ENCODE data around the gene PCDHGA11. TPM values are rescaled to one million over a fixed set of nuclear protein-coding genes. Genes with fewer than 3 reads are reported as not detected.
"Not testable (repeated sequence)": the region's sequence is repeated elsewhere in the genome, so short reads cannot be mapped to it uniquely, and the experiment has no call there.

Gene PCDHGA11
- polyA plus RNA-seq, 4 donors = 0.81 to 1.0 TPM; not detected in 2

GRCh38 chr5:141409598-141410306 is 11.1 kb upstream of the PCDHGA11 start:
- DNase-seq (no peak), FAIRE-seq (no peak)
- WGBS, 3 donors = 25 to 51% (median 50%) methylated on average over 63 to 64 of the region's 64 CpGs
- Histone ChIP-seq H3K4me1 (ENCODE audit: control insufficient read depth in 3 of 3, insufficient read depth in 2 of 3, low read depth in 1 of 3, low read length in 2 of 3) (no peaks in the 10 kb centered on the region), H3K36me3 (ENCODE audit: control insufficient read depth in 3 of 3, insufficient read depth in 2 of 3, low read depth in 1 of 3, low read length in 3 of 3) (no peaks in the 10 kb centered on the region), H3K9me3 (ENCODE audit: control insufficient read depth in 2 of 2, insufficient read depth in 1 of 2, low read depth in 1 of 2, low read length in 1 of 2) (peaks cover 3 to 73% of the 10 kb centered on the region in 2 donors), H3K27ac (ENCODE audit: low read depth in 1 of 3, low read length in 2 of 3) (no peak overlapping the region), H3K4me3 (ENCODE audit: low read depth in 1 of 3, low read length in 3 of 3) (no peak overlapping the region), H3K27me3 (ENCODE audit: control insufficient read depth in 3 of 3, insufficient read depth in 3 of 3, low read length in 3 of 3) (peaks cover 0 to 60% (median 33%) of the 10 kb centered on the region in 3 donors)

- WGBS, 3 donors = 45 to 61% (median 52%) methylated on average over 3 of the region's 3 CpGs
- H3K27ac ChIP-seq (ENCODE audit: low read depth in 1 of 3, low read length in 2 of 3) = no peak overlapping the region
- no peaks in the 10 kb centered on the region for H3K4me1 ChIP-seq (ENCODE audit: control insufficient read depth in 3 of 3, insufficient read depth in 2 of 3, low read depth in 1 of 3, low read length in 2 of 3)
- H3K36me3 ChIP-seq (ENCODE audit: control insufficient read depth in 3 of 3, insufficient read depth in 2 of 3, low read depth in 1 of 3, low read length in 3 of 3) = no peaks in the 10 kb centered on the region
- FAIRE-seq = no peak
- peaks cover 0 to 60% (median 27%) of the 10 kb centered on the region in 3 donors for H3K27me3 ChIP-seq (ENCODE audit: control insufficient read depth in 3 of 3, insufficient read depth in 3 of 3, low read length in 3 of 3)
- H3K9me3 ChIP-seq (ENCODE audit: control insufficient read depth in 2 of 2, insufficient read depth in 1 of 2, low read depth in 1 of 2, low read length in 1 of 2) = peaks cover 3 to 66% of the 10 kb centered on the region in 2 donors
- no peak for DNase-seq
- H3K4me3 ChIP-seq (ENCODE audit: low read depth in 1 of 3, low read length in 3 of 3) = no peak overlapping the region
Observed at GRCh38 chr5:141411575-141411974, 9.3 kb upstream of the PCDHGA11 start.

- no peak for FAIRE-seq
- DNase-seq = peak; percentile 61 to 71
Observed at GRCh38 chr5:141412854-141413539, 7.9 kb upstream of the PCDHGA11 start, which contains the start of gene PCDHGA10. Gene PCDHGA10 (plus strand): TSS chr5:141412987. CDS start chr5:141413176, 189 bp downstream.

GRCh38 chr5:141413540-141414069 is 7.2 kb upstream of the PCDHGA11 start:
- no peak for FAIRE-seq
- peaks cover 0 to 57% (median 25%) of the 10 kb centered on the region in 3 donors for H3K27me3 ChIP-seq (ENCODE audit: control insufficient read depth in 3 of 3, insufficient read depth in 3 of 3, low read length in 3 of 3)
- H3K4me1 ChIP-seq (ENCODE audit: control insufficient read depth in 3 of 3, insufficient read depth in 2 of 3, low read depth in 1 of 3, low read length in 2 of 3) = no peaks in the 10 kb centered on the region
- no peak overlapping the region for H3K27ac ChIP-seq (ENCODE audit: low read depth in 1 of 3, low read length in 2 of 3)
- peaks cover 5 to 70% of the 10 kb centered on the region in 2 donors for H3K9me3 ChIP-seq (ENCODE audit: control insufficient read depth in 2 of 2, insufficient read depth in 1 of 2, low read depth in 1 of 2, low read length in 1 of 2)
- 15 to 23% (median 17%) methylated on average over 24 to 25 of the region's 25 CpGs for WGBS, 3 donors
- peak overlapping the region in 2 of 3 donors; percentile 34 to 48 for H3K4me3 ChIP-seq (ENCODE audit: low read depth in 1 of 3, low read length in 3 of 3)
- peak; percentile 41 to 44 for DNase-seq
- H3K36me3 ChIP-seq (ENCODE audit: control insufficient read depth in 3 of 3, insufficient read depth in 2 of 3, low read depth in 1 of 3, low read length in 3 of 3) = no peaks in the 10 kb centered on the region

More at GRCh38 chr5:141412854-141413539, 7.9 kb upstream of the PCDHGA11 start, which contains the start of gene PCDHGA10:
- 11 to 16% (median 15%) methylated on average over 31 of the region's 31 CpGs for WGBS, 3 donors
- Histone ChIP-seq H3K27me3 (ENCODE audit: control insufficient read depth in 3 of 3, insufficient read depth in 3 of 3, low read length in 3 of 3) (peaks cover 0 to 58% (median 24%) of the 10 kb centered on the region in 3 donors), H3K36me3 (ENCODE audit: control insufficient read depth in 3 of 3, insufficient read depth in 2 of 3, low read depth in 1 of 3, low read length in 3 of 3) (no peaks in the 10 kb centered on the region), H3K4me1 (ENCODE audit: control insufficient read depth in 3 of 3, insufficient read depth in 2 of 3, low read depth in 1 of 3, low read length in 2 of 3) (no peaks in the 10 kb centered on the region), H3K4me3 (ENCODE audit: low read depth in 1 of 3, low read length in 3 of 3) (peak within 1 kb of the TSS; percentile 34 to 48 (median 41)), H3K9me3 (ENCODE audit: control insufficient read depth in 2 of 2, insufficient read depth in 1 of 2, low read depth in 1 of 2, low read length in 1 of 2) (peaks cover 3 to 70% of the 10 kb centered on the region in 2 donors), H3K27ac (ENCODE audit: low read depth in 1 of 3, low read length in 2 of 3) (no peak within 1 kb of the TSS)

GRCh38 chr5:141414548-141415274 is 6.1 kb upstream of the PCDHGA11 start:
- 33 to 57% (median 50%) methylated on average over 38 to 46 of the region's 46 CpGs for WGBS, 3 donors
- not testable (repeated sequence) for FAIRE-seq; H3K36me3 ChIP-seq (ENCODE audit: control insufficient read depth in 3 of 3, insufficient read depth in 2 of 3, low read depth in 1 of 3, low read length in 3 of 3); H3K4me3 ChIP-seq (ENCODE audit: low read depth in 1 of 3, low read length in 3 of 3); H3K4me1 ChIP-seq (ENCODE audit: control insufficient read depth in 3 of 3, insufficient read depth in 2 of 3, low read depth in 1 of 3, low read length in 2 of 3); DNase-seq; H3K27ac ChIP-seq (ENCODE audit: low read depth in 1 of 3, low read length in 2 of 3)
- H3K27me3 ChIP-seq (ENCODE audit: control insufficient read depth in 3 of 3, insufficient read depth in 3 of 3, low read length in 3 of 3) = peaks cover 0 to 56% (median 27%) of the 10 kb centered on the region in 3 donors
- H3K9me3 ChIP-seq (ENCODE audit: control insufficient read depth in 2 of 2, insufficient read depth in 1 of 2, low read depth in 1 of 2, low read length in 1 of 2) = peaks cover 10 to 70% of the 10 kb centered on the region in 2 donors

- WGBS, 3 donors = 20 to 48% (median 48%) methylated on average over 24 of the region's 24 CpGs
- FAIRE-seq; H3K36me3 ChIP-seq (ENCODE audit: control insufficient read depth in 3 of 3, insufficient read depth in 2 of 3, low read depth in 1 of 3, low read length in 3 of 3); DNase-seq; H3K4me3 ChIP-seq (ENCODE audit: low read depth in 1 of 3, low read length in 3 of 3); H3K27ac ChIP-seq (ENCODE audit: low read depth in 1 of 3, low read length in 2 of 3); H3K4me1 ChIP-seq (ENCODE audit: control insufficient read depth in 3 of 3, insufficient read depth in 2 of 3, low read depth in 1 of 3, low read length in 2 of 3): not testable (repeated sequence)
- Histone ChIP-seq H3K9me3 (ENCODE audit: control insufficient read depth in 2 of 2, insufficient read depth in 1 of 2, low read depth in 1 of 2, low read length in 1 of 2) (peaks cover 8 to 69% of the 10 kb centered on the region in 2 donors), H3K27me3 (ENCODE audit: control insufficient read depth in 3 of 3, insufficient read depth in 3 of 3, low read length in 3 of 3) (peaks cover 0 to 54% (median 23%) of the 10 kb centered on the region in 3 donors)
Observed at GRCh38 chr5:141415275-141415618, 5.6 kb upstream of the PCDHGA11 start.

GRCh38 chr5:141417494-141418172 is 3.2 kb upstream of the PCDHGA11 start, which contains the start of gene PCDHGB7:
Gene PCDHGB7 (plus strand): TSS chr5:141417677. CDS start chr5:141417860, 183 bp downstream.
- H3K9me3 ChIP-seq (ENCODE audit: control insufficient read depth in 2 of 2, insufficient read depth in 1 of 2, low read depth in 1 of 2, low read length in 1 of 2) = peaks cover 19 to 74% of the 10 kb centered on the region in 2 donors
- not testable (repeated sequence) for FAIRE-seq

More at GRCh38 chr5:141417494-141418172, 3.2 kb upstream of the PCDHGA11 start, which contains the start of gene PCDHGB7:
- H3K4me1 ChIP-seq (ENCODE audit: control insufficient read depth in 3 of 3, insufficient read depth in 2 of 3, low read depth in 1 of 3, low read length in 2 of 3); H3K36me3 ChIP-seq (ENCODE audit: control insufficient read depth in 3 of 3, insufficient read depth in 2 of 3, low read depth in 1 of 3, low read length in 3 of 3); H3K27ac ChIP-seq (ENCODE audit: low read depth in 1 of 3, low read length in 2 of 3): not testable (repeated sequence)
- 8 to 36% (median 27%) methylated on average over 33 to 47 of the region's 47 CpGs for WGBS, 3 donors
- Histone ChIP-seq H3K4me3 (ENCODE audit: low read depth in 1 of 3, low read length in 3 of 3) (peak within 1 kb of the TSS in 1 of 3 donors; percentile 37), H3K27me3 (ENCODE audit: control insufficient read depth in 3 of 3, insufficient read depth in 3 of 3, low read length in 3 of 3) (peaks cover 0 to 66% (median 31%) of the 10 kb centered on the region in 3 donors)
- peak; percentile 23 to 68 for DNase-seq
